Tibial nerve (tissue), 4 donors: ENCODE measurements around the gene FMN2. TPM values are rescaled to one million over a fixed set of nuclear protein-coding genes. Genes with fewer than 3 reads are reported as not detected.

Source experiments
- DNase-seq, 2 donors: peaks; one replicate each; pipeline ENCODE4 v3.0.0-alpha.2; 2019; ENCODE audit warnings: low spot score in 2 of 2
- H3K27ac ChIP-seq, 4 donors: fragments of 200-600 bp; sonication (generic) in 3 of 4; one replicate each; pipeline ENCODE4 v1.5.1; 2017 to 2019; ENCODE audit warnings: mild to moderate bottlenecking in 1 of 4
- H3K27me3 ChIP-seq, 2 donors: fragments of 200-600 bp; sonication (generic) in 1 of 2; one replicate each; pipeline versions ENCODE4 v1.5.1 to v1.6.0; 2017 to 2019
- H3K36me3 ChIP-seq, 3 donors: fragments of 200-600 bp; sonication (generic); one replicate each; pipeline ENCODE4 v1.5.1; 2018 to 2019
- H3K4me1 ChIP-seq, 4 donors: fragments of 200-600 bp; sonication (generic) in 3 of 4; one replicate each; pipeline ENCODE4 v1.5.1; 2017 to 2019
- H3K4me3 ChIP-seq, 4 donors: fragments of 200-600 bp; sonication (generic) in 3 of 4; one replicate each; pipeline ENCODE4 v1.5.1; 2017 to 2019; ENCODE audit warnings: mild to moderate bottlenecking in 1 of 4, moderate library complexity in 1 of 4
- H3K9me3 ChIP-seq, 4 donors: fragments of 200-600 bp; sonication (generic) in 3 of 4; one replicate each; pipeline ENCODE4 v1.5.1; 2017 to 2019
- EP300 ChIP-seq, 2 donors: sonication (generic); formaldehyde crosslinking; IDR thresholded peaks; one replicate each; pipeline ENCODE4 v1.6.1; 2017; ENCODE audit warnings: antibody characterized with exemption in 2 of 2, mild to moderate bottlenecking in 1 of 2
- POLR2A ChIP-seq, 2 donors: fragments of 450-650 bp; IDR thresholded peaks; one replicate each; pipeline ENCODE4 v1.6.1; 2017; ENCODE audit warnings: antibody characterized with exemption in 2 of 2, mild to moderate bottlenecking in 2 of 2, moderate library complexity in 2 of 2
- WGBS, 2 donors: methylation state at CpG; one replicate each; pipeline ENCODE4 v1.1.5; 2018; 5-methylcytosine and 5-hydroxymethylcytosine counted together
- total RNA-seq, 4 donors: library from RNA; depleted of rRNA; stranded (reverse); fragments of >200 nt; gene quantifications; one replicate each; pipeline ENCODE4 v1.1.0, GENCODE V29; 2016
- TF ChIP-seq, protein P1 (sequence below), 5 experiments: fragments of 200-600 bp in 3 of 5; fragments of 450-650 bp in 2 of 5; sonication (generic) in 3 of 5; IDR thresholded peaks; one replicate each; pipeline ENCODE4 v1.5.1; 2016 to 2019; ENCODE audit warnings: antibody characterized with exemption in 5 of 5, mild to moderate bottlenecking in 3 of 5, moderate library complexity in 2 of 5

Gene FMN2
- total RNA-seq, 4 donors from 2014 or later: 16.7 to 24.9 (median 24.4) TPM

DNA sequence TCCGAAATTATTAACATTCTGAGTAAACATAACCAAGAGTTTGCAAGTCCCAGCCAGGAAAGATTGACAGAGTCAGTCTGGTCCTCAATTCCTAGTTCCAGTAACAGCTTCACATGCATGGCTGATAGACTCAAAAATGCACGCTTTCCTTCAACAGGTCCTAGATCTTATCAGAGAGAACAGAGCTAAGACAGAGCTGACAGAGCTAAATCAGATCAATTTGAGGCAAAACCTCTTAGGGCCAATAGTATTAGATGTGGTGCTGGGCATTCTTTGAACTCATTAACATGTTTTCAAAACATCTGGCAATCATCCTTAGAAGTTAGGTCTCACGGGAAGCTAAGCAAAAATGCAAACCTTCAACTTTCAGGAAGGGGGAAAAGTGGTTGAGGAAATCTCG lies 406.2 kb downstream of the FMN2 start:
- no peaks in the 10 kb centered on the region for H3K4me1 ChIP-seq
- WGBS, 2 donors: 63 to 66% methylated on average over 4 of the region's 4 CpGs
- H3K9me3 ChIP-seq: peaks cover 0 to under 1% (median 0%) of the 10 kb centered on the region in 4 donors
- H3K27ac ChIP-seq: no peak overlapping the region
- no peaks in the 10 kb centered on the region for H3K36me3 ChIP-seq
- DNase-seq: no peak
- no peaks in the 10 kb centered on the region for H3K27me3 ChIP-seq
- TF ChIP-seq POLR2A (IDR thresholded peaks at IDR 0.05): no peak
- no peak for TF ChIP-seq EP300 (IDR thresholded peaks at IDR 0.05)
- TF ChIP-seq, protein P1, sequence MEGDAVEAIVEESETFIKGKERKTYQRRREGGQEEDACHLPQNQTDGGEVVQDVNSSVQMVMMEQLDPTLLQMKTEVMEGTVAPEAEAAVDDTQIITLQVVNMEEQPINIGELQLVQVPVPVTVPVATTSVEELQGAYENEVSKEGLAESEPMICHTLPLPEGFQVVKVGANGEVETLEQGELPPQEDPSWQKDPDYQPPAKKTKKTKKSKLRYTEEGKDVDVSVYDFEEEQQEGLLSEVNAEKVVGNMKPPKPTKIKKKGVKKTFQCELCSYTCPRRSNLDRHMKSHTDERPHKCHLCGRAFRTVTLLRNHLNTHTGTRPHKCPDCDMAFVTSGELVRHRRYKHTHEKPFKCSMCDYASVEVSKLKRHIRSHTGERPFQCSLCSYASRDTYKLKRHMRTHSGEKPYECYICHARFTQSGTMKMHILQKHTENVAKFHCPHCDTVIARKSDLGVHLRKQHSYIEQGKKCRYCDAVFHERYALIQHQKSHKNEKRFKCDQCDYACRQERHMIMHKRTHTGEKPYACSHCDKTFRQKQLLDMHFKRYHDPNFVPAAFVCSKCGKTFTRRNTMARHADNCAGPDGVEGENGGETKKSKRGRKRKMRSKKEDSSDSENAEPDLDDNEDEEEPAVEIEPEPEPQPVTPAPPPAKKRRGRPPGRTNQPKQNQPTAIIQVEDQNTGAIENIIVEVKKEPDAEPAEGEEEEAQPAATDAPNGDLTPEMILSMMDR (IDR thresholded peaks at IDR 0.05): no peak
- no peak overlapping the region for H3K4me3 ChIP-seq

DNA sequence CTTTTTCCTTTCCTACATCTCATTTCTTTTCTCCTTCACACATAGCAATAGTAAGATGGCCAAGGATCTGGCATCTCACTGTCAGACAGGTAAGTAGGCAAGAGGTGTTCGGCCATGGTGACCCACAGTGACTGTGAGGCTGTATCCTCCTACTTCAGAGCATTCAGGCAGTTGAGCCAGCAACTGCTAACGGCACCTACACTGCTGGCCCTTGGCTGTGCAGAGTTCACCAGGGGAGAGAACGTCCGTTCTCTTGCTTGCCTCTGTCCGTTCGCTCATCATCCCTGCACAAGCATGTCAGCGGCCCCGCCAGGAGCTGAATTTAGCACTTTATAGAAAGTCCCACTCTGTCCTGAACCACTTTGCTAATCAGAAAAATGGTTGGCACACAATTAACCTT lies 406.7 kb downstream of the FMN2 start:
- H3K27me3 ChIP-seq: no peaks in the 10 kb centered on the region
- H3K27ac ChIP-seq: no peak overlapping the region
- H3K9me3 ChIP-seq: no peaks in the 10 kb centered on the region
- TF ChIP-seq POLR2A (IDR thresholded peaks at IDR 0.05) (no peak), EP300 (IDR thresholded peaks at IDR 0.05) (no peak)
- TF ChIP-seq, protein P1 (IDR thresholded peaks at IDR 0.05): no peak
- WGBS, 2 donors: 92 to 93% methylated on average over 8 of the region's 8 CpGs
- no peaks in the 10 kb centered on the region for H3K4me1 ChIP-seq
- no peaks in the 10 kb centered on the region for H3K36me3 ChIP-seq
- no peak overlapping the region for H3K4me3 ChIP-seq
- DNase-seq: no peak

DNA sequence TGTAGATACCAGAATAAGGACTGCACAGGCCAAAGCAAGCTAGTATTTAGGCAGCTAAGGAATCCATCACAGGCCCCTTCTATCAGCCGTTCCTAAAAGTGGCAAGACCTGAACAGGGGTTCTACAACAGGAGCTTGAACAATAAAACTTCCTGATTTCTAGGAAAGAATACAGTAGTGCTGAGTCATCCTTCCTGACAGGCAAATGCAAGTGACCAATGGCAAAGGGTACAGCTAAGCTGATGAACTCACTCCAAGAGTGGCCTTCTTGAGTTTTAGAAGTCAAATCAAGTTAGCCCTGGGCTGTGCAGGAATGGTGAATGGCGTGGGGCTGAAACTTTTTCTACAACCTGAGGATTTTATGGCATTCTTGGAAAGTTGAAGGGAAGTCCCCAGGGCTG lies 407.3 kb downstream of the FMN2 start:
- Histone ChIP-seq H3K27ac (no peak overlapping the region), H3K4me1 (no peaks in the 10 kb centered on the region), H3K27me3 (no peaks in the 10 kb centered on the region), H3K4me3 (no peak overlapping the region), H3K9me3 (no peaks in the 10 kb centered on the region), H3K36me3 (no peaks in the 10 kb centered on the region)
- WGBS, 2 donors: 66 to 71% methylated on average over 2 of the region's 2 CpGs
- TF ChIP-seq EP300 (IDR thresholded peaks at IDR 0.05) (no peak), POLR2A (IDR thresholded peaks at IDR 0.05) (no peak)
- TF ChIP-seq, protein P1 (IDR thresholded peaks at IDR 0.05): no peak
- no peak for DNase-seq

DNA sequence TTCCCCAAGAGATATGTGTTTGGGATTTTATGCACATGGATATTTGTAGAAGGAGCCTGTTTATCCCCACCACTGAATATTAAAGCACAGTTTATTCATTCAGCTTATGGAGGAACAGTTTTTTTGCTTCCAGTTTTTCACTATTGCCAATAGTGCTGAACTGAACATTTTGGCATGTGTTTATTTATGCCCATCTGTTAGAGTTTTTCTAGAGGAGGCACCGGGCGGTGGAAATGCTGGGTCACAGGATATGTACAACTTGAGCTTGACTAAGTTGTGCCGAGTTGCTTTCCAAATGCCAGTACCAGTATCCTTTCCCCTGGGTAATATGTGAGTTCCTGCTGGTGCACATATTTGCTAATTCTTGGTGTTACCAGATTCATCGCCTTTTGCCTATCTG lies 409.0 kb downstream of the FMN2 start:
- TF ChIP-seq EP300 (IDR thresholded peaks at IDR 0.05) (no peak), POLR2A (IDR thresholded peaks at IDR 0.05) (no peak)
- TF ChIP-seq, protein P1 (IDR thresholded peaks at IDR 0.05): no peak
- 89 to 90% methylated on average over 4 of the region's 4 CpGs for WGBS, 2 donors
- no peak for DNase-seq
- no peaks in the 10 kb centered on the region for H3K36me3 ChIP-seq
- H3K9me3 ChIP-seq: no peaks in the 10 kb centered on the region
- no peaks in the 10 kb centered on the region for H3K4me1 ChIP-seq
- no peaks in the 10 kb centered on the region for H3K27me3 ChIP-seq
- H3K4me3 ChIP-seq: no peak overlapping the region
- H3K27ac ChIP-seq: no peak overlapping the region

DNA sequence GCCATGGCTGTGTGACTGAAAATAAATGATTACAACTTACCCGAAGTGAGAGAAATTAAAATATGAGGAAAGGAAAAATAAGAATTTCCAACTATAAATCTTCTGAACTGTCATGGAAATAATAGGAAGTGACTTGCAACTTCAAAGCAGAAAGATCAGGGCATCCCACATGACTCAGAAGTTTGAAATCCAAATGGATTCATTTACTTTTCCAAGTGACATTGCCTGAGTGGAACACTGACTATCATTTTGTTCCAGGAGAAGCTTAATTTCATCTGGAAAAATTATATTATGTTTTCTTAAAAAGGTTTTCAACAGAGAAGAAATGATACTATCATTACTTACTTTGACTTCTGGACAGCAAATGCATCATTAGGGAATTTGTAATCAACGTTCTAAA lies 409.4 kb downstream of the FMN2 start:
- DNase-seq: no peak
- Histone ChIP-seq H3K4me1 (no peaks in the 10 kb centered on the region), H3K27ac (no peak overlapping the region), H3K9me3 (no peaks in the 10 kb centered on the region), H3K4me3 (no peak overlapping the region), H3K36me3 (no peaks in the 10 kb centered on the region), H3K27me3 (no peaks in the 10 kb centered on the region)
- WGBS, 2 donors: 63 to 76% methylated on average over 2 of the region's 2 CpGs
- TF ChIP-seq EP300 (IDR thresholded peaks at IDR 0.05) (no peak), POLR2A (IDR thresholded peaks at IDR 0.05) (no peak)
- TF ChIP-seq, protein P1 (IDR thresholded peaks at IDR 0.05): no peak
